Epithelial cell of proximal tubule (primary cell): ENCODE measurements around the gene TMIE. TPM values are rescaled to one million over a fixed set of nuclear protein-coding genes. Genes with fewer than 3 reads are reported as not detected.

Experiments
- DNase-seq: peaks from one replicate; pipeline ENCODE4 v3.0.0-alpha.2; 2011; ENCODE audit warnings: low read depth
- H3K4me3 ChIP-seq: 2 replicates; pipeline ENCODE4 v1.5.1; 2011; ENCODE audit warnings: low read depth, mild to moderate bottlenecking, low read length
- total RNA-seq: library from RNA; depleted of rRNA; stranded (reverse); fragments of >200 nt; gene quantifications from 2 replicates; pipeline ENCODE4 v1.2.3, GENCODE V29; 2015
- TF ChIP-seq, protein P1 (sequence below): conservative IDR thresholded peaks from 2 replicates; pipeline ENCODE4 v1.5.1; 2012; ENCODE audit warnings: low read depth, mild to moderate bottlenecking, low read length

TMIE gene
- total RNA-seq, 1 donor from 2014 or later = not detected

DNA sequence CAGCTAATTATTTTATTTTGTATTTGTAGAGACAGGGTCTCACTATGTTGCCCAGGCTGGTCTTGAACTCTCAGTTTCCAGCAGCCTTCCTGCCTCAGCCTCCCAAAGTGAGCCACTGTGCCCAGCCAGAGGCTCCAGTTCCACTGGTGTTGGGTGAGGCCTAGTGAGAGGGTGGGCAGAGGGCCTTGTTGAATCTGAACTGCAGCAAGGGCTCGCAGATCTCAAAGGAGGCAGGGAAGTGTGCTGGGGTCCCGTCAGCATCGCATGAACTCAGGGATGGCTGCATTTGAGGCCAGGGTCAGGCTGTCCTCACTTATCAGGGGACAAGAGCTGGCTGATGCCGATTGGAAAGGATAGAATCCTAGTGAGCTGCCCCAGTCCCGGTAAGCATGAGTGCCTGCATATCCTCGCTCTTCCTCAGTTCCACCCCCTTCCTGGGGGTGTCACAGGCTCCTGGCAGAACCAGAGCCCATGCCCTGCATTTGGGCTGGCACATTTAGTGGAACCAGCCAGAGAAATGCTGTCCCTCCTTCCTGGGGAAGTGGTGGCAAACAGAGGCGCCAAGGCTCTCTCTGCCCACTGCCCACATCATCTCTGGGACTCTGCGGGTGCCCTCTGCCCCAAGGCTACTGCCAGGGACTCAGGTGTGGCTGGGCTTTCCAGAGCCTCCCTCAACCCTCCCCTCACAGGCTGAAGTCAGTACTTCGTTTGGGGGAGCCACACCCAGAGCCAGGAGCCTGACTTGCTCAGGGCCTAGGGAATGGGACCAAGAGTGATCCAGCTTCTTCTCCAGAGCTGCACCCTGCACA lies 31.8 kb upstream of the TMIE start:
- no peak overlapping the region for H3K4me3 ChIP-seq
- no peak for DNase-seq
- TF ChIP-seq, protein P1, sequence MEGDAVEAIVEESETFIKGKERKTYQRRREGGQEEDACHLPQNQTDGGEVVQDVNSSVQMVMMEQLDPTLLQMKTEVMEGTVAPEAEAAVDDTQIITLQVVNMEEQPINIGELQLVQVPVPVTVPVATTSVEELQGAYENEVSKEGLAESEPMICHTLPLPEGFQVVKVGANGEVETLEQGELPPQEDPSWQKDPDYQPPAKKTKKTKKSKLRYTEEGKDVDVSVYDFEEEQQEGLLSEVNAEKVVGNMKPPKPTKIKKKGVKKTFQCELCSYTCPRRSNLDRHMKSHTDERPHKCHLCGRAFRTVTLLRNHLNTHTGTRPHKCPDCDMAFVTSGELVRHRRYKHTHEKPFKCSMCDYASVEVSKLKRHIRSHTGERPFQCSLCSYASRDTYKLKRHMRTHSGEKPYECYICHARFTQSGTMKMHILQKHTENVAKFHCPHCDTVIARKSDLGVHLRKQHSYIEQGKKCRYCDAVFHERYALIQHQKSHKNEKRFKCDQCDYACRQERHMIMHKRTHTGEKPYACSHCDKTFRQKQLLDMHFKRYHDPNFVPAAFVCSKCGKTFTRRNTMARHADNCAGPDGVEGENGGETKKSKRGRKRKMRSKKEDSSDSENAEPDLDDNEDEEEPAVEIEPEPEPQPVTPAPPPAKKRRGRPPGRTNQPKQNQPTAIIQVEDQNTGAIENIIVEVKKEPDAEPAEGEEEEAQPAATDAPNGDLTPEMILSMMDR = no peak

DNA sequence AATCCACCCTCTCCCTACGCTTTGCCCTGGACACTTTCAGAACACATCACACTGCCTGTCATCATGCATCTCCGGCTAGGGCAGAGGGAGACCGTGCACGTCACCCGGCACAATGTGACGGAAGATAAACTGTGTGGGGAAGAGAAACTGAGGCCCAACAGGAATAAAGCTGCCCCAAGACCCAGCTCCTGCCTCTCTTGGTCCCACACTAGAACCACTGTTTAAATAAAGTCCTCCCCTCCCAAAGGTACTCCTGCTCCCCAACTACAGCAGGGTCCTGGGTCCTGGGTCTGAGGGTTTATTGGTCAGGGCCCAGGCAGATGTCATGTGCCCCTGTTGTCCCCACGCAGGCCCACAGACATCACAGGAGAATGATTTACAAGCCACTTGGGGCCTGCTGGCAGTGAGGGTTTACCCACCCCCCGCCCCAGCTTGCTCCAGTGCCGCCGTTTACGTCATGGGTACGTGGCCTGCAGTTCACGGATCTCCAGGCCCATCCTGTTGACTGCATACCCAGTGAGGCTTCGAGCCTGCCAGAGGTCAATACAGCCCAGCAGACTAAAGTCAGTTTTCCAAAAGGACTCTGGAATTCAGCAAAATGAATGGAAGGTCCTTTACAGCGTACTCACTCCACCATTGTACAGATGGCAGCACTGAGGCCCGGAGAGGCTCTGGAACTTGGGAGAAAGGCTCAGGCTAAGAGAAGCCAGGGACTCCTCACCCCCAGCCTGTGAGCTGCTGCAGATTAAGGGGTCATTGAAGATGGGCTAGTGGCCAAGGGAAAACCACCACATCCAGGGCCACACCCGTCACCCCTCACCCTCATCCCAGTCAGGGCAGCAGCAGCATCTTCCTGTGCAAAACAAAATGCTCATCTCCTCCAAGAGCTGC lies 30.9 kb upstream of the TMIE start:
- DNase-seq = no peak
- TF ChIP-seq, protein P1 = no peak
- H3K4me3 ChIP-seq = no peak overlapping the region

DNA sequence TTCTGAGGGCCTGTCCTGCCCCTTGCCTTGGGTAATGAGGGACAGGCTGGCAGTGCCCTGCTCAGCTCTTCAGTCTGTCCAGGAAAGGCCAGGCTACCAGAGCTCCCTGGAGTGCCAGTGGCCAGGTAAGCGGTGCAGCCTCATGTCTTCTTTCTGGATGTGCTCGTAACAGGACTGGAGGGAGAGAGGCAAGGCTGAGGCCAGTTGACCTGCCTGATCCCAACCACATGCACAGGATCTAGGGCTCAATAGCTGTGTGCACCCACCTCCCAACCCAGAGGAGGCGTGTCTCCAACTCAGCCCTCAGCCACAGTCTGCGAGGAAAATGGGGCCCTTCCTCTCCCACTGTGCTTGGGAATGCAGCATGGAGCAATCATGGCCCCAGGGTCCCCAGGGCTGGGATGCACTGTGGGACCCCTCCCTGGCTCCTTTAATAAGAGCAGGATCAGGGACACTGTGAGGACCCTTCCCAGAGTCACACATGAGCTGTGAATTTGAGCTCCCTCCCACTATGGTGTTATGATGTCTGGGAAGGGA lies 30.2 kb upstream of the TMIE start:
- TF ChIP-seq, protein P1 = no peak
- DNase-seq = no peak
- no peak overlapping the region for H3K4me3 ChIP-seq

DNA sequence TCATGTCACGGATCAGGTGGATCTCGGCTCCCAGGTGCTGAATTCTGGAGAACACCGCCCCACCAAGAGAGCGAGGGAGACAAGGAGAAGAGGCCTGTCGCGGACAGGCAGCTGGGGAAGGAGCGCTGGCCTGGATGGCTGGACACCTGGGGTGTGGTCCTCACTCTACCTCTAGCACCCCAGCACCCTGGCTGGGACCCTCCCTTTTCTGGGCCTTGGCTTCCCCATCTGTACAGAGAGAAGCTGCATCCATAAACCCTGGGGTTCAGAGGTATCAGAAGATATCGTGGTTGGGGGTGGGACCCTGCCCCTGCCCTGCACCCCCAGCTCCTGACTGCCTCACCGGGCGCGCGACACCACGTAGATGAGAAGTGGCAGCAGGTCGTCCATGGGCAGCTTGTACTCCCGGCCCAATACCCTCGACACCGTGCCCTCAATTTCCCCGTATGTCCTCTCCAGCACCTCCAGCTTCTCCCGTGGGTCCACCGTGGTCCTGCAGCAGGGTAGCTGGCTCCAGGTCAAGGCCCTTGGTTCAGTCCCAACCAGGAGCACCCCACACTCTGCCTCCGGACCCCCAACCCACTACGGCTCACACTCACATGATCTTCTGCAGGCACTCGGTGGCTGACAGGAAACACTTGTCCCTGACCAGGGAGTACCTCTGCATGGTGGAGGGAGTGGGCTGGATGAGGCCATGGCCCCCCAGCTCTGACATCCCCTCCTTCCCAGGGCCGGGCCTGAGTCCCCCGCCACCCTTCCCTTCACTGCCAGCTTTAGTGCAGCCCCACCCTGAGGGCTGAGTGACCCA lies 29.4 kb upstream of the TMIE start:
- no peak for DNase-seq
- H3K4me3 ChIP-seq = no peak overlapping the region
- TF ChIP-seq, protein P1 = no peak

DNA sequence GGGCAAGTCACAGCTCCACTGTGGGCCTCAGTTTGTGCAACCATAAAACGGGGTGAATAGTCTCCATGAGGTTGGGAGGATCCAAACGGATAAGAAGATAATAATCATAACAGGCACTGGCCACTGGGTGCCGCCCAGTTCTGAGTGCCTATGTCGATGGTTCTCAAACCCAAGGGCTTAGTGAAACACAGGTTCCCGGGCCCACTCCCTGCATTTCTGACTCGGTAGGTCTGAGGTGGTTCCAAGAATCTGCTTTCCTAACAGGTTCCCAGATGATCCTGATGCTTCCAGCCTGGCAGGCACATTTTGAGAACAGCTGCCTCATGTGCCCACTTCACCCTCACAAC lies 28.9 kb upstream of the TMIE start:
- H3K4me3 ChIP-seq = no peak overlapping the region
- DNase-seq = no peak
- TF ChIP-seq, protein P1 = no peak

DNA sequence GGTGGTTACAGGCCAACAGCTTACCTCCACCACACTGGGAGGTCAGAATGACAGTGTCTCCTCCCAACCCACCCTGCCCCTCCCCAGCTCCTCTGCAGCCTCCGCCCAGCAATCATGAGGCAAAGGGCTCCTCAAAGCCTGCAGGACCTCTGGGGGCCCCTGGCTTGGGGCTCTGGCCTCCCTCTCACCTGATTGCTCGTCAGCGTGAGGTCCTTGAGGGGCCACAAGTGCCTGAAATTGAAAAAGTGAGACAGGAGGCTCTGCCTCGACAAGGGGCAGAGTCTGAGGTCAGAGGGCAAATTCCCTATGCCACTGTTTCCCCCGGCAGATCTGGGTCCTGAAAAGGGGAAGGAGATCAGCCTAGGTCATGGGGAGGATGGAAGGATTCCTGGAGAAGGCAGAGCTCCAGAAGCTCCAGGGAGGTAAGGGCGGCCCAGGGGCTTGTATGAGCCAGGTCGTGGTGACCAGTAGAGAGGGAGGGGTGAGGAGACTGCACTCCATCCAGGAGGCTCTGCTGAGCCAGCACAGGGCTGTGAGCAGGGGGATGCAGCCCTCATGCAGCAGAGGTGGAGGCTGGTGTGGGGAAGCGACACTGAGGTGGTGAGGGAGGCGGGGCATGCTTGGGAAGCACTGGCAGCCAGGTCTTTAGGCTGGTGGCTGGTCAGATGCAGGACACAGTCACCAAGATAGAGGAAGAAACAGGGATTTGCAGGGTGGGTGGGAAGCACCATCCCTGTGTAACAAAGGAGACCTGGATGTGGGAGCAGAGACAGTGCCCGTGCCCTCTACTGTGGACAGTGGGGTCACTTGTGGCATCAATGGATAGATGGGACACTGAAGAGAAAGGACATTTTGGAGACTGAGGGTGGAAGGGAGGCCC lies 27.8 kb upstream of the TMIE start:
- no peak for DNase-seq
- H3K4me3 ChIP-seq = no peak overlapping the region
- TF ChIP-seq, protein P1 = no peak
